GM12872 (cell line): Measurements from ENCODE around the gene FAM241A.

Source experiments
- CTCF ChIP-seq: IDR thresholded peaks from 3 replicates; pipeline ENCODE4 v1.5.1; 2011; ENCODE audit warnings: low read depth, mild to moderate bottlenecking, low read length, moderate library complexity; ENCODE audit not compliant: insufficient read depth

Gene FAM241A

GRCh38 chr4:112110059-112110425 is 35.2 kb upstream of the FAM241A start:
- no peak for TF ChIP-seq CTCF

DNA sequence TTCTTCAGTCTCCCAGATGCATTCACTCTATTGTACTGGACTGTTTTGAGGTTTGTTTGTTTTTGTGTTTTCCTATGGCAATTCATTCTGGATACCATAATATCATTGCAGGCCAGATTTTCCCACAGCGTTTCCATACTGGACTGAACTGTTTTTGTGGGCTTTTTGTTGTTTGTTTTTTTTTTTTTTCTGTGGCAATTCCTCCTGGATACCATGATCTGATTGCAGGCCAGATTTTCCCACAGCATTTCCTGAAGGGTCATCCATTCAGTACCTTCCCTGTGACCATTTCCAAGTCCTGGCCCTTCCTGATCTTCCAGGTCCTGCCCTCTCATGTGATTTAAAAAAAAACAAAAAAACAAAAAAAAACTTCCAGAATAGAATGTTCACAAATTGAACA is 33.9 kb upstream of the FAM241A start:
- TF ChIP-seq CTCF: no peak

GRCh38 chr4:112112590-112113170 is 32.6 kb upstream of the FAM241A start:
- TF ChIP-seq CTCF: no peak

- no peak for TF ChIP-seq CTCF
These were observed 31.4 kb upstream of the FAM241A start for GRCh38 chr4:112113864-112114263.

- TF ChIP-seq CTCF: no peak
These were observed 30.8 kb upstream of the FAM241A start for GRCh38 chr4:112114452-112114851.

DNA sequence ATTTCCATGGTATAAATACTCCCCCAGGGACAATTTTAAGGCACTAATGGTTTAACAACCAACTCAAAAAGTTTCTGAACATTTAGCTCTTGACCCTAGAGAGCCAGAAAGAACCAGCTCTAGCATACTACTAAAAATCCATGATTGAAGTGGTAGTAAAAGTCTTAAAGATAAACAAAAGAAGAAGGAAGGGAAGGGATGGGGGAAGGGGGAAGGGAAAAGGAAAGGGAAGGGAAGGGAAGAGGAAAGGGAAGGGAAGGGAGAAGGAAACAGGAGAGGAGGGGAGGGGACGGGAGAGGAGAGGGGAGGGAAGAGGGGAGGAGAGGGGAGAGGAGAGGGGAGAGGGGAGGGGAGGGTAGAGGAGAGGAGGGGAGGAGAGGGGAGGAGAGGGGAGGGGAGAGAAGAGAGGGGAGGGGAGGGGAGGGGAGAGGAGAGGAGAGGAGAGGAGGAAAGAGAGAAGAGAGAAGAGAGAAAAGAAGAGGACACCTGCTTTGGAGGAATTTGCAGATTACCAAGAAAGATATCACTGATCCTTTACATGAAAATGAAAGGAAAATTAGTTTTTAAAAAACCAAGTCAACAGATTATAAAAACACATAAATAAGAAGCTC is 26.4 kb upstream of the FAM241A start:
- TF ChIP-seq CTCF: no peak

GRCh38 chr4:112119353-112119783 is 25.9 kb upstream of the FAM241A start:
- TF ChIP-seq CTCF: no peak
